OCI-LY1 (cell line): ENCODE results near the gene ZFHX3.

ENCODE experiments used
- CTCF ChIP-seq: fragments of 200-600 bp; sonication (generic), shearing (Covaris generic); IDR thresholded peaks from 2 replicates; pipeline ENCODE4 v1.5.1; 2017; ENCODE audit warnings: mild to moderate bottlenecking, antibody characterized with exemption, low read length, moderate library complexity, mixed read lengths
- EZH2 ChIP-seq: fragments of 200-600 bp; sonication (generic), shearing (Covaris generic); IDR thresholded peaks from 2 replicates; pipeline ENCODE4 v1.8.0; 2017; ENCODE audit warnings: borderline replicate concordance, mixed run types, mild to moderate bottlenecking, antibody characterized with exemption, low read length, moderate library complexity, mixed read lengths

- TF ChIP-seq CTCF (no peak), EZH2 (no peak)
Observed at GRCh38 chr16:73040136-73040535, 7.8 kb downstream of the ZFHX3 start.
